ELR (cell line): ENCODE measurements around the gene KIAA1755.
A peak's percentile ranks its signal among the peaks of the same experiment; 100 is the strongest.

Experiments used
- DNase-seq: peaks from one replicate; pipeline ENCODE4 v3.0.0-alpha.2; 2015; ENCODE audit warnings: low read depth

The KIAA1755 gene

GRCh38 chr20:38260378-38261053, at the start of gene KIAA1755:
Gene KIAA1755 (minus strand): TSS chr20:38260735. CDS start chr20:38260500, 235 bp downstream.
- DNase-seq, result peak; percentile 29

- no peak for DNase-seq
Observed at GRCh38 chr20:38308447-38308846, 47.9 kb upstream of the KIAA1755 start.

GRCh38 chr20:38308047-38308438, 47.5 kb upstream of the KIAA1755 start:
- DNase-seq, result peak; percentile 70

GRCh38 chr20:38307371-38308046, 47.0 kb upstream of the KIAA1755 start:
- peak; percentile 92 for DNase-seq

GRCh38 chr20:38306379-38306778, 45.8 kb upstream of the KIAA1755 start:
- peak; percentile 53 for DNase-seq

GRCh38 chr20:38305541-38305940, 45.0 kb upstream of the KIAA1755 start:
- no peak for DNase-seq

- DNase-seq, result peak; percentile 59
Observed at GRCh38 chr20:38304845-38305447, 44.4 kb upstream of the KIAA1755 start.

- no peak for DNase-seq
Observed at GRCh38 chr20:38303908-38304379, 43.4 kb upstream of the KIAA1755 start, which contains the start of gene BPI. Gene BPI (plus strand): TSS chr20:38304156. CDS start chr20:38304224, 68 bp downstream.

GRCh38 chr20:38302786-38303185, 42.3 kb upstream of the KIAA1755 start:
- no peak for DNase-seq

GRCh38 chr20:38301309-38301708, 40.8 kb upstream of the KIAA1755 start:
- DNase-seq, result no peak

GRCh38 chr20:38300438-38300837, 39.9 kb upstream of the KIAA1755 start:
- DNase-seq, result no peak

- no peak for DNase-seq
Observed at GRCh38 chr20:38299963-38300362, 39.4 kb upstream of the KIAA1755 start.

- no peak for DNase-seq
Observed at GRCh38 chr20:38298768-38299288, 38.3 kb upstream of the KIAA1755 start.

- no peak for DNase-seq
Observed at GRCh38 chr20:38297916-38298674, 37.6 kb upstream of the KIAA1755 start.

- no peak for DNase-seq
Observed at GRCh38 chr20:38296433-38296832, 35.9 kb upstream of the KIAA1755 start.

- no peak for DNase-seq
Observed at GRCh38 chr20:38295811-38296210, 35.3 kb upstream of the KIAA1755 start.

GRCh38 chr20:38294076-38294591, 33.6 kb upstream of the KIAA1755 start:
- no peak for DNase-seq

- DNase-seq, result no peak
Observed at GRCh38 chr20:38293491-38294065, 33.0 kb upstream of the KIAA1755 start.

- DNase-seq, result no peak
Observed at GRCh38 chr20:38291966-38292365, 31.4 kb upstream of the KIAA1755 start.

- peak; percentile 76 for DNase-seq
Observed at GRCh38 chr20:38290829-38291814, 30.6 kb upstream of the KIAA1755 start.
